Measurements from ENCODE around the gene ADK. TPM values are rescaled to one million over a fixed set of nuclear protein-coding genes. Genes with fewer than 3 reads are reported as not detected.
"Not testable (repeated sequence)": the region's sequence is repeated elsewhere in the genome, so short reads cannot be mapped to it uniquely, and the experiment has no call there.

Gene ADK
- total RNA-seq, 1 donor from 2014 or later, result 13.1 TPM

GRCh38 chr10:74557098-74557497 lies 406.1 kb downstream of the ADK start:
- Mint-ChIP-seq H3K27me3 (ENCODE audit: unreplicated experiment) (no peaks in the 10 kb centered on the region), H3K9me3 (ENCODE audit: unreplicated experiment) (no peaks in the 10 kb centered on the region), H3K27ac (ENCODE audit: unreplicated experiment) (no peak overlapping the region), H3K36me3 (ENCODE audit: low read depth, unreplicated experiment) (no peaks in the 10 kb centered on the region), H3K4me3 (ENCODE audit: unreplicated experiment) (no peak overlapping the region), H3K4me1 (ENCODE audit: unreplicated experiment) (no peaks in the 10 kb centered on the region)
- TF ChIP-seq CTCF (IDR thresholded peaks at IDR 0.05; ENCODE audit: unreplicated experiment), result no peak
- DNase-seq (ENCODE audit: low spot score), result no peak

DNA sequence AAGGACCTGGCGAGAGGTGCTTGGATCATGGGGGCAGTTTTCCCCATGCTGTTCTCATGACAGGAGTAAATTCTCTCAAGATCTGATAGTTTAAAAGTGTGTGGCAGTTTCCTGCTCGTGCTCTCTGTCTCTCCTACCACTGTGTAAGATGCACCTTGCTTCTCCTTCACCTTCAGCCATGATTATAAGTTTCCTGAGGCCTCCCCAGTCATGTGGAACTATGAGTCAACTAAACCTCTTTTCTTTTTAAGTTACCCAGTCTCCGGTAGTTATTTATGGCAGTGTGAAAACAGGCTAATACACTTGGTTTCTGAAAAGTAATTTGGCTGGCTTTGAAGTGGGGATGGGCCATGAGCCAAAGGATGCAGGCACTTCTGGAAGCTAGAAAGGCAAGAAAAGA lies 407.4 kb downstream of the ADK start:
- no peak for TF ChIP-seq CTCF (IDR thresholded peaks at IDR 0.05; ENCODE audit: unreplicated experiment)
- DNase-seq (ENCODE audit: low spot score), result no peak
- Mint-ChIP-seq H3K4me3 (ENCODE audit: unreplicated experiment) (no peak overlapping the region), H3K27me3 (ENCODE audit: unreplicated experiment) (no peaks in the 10 kb centered on the region), H3K36me3 (ENCODE audit: low read depth, unreplicated experiment) (no peaks in the 10 kb centered on the region), H3K4me1 (ENCODE audit: unreplicated experiment) (no peaks in the 10 kb centered on the region), H3K9me3 (ENCODE audit: unreplicated experiment) (no peaks in the 10 kb centered on the region), H3K27ac (ENCODE audit: unreplicated experiment) (no peak overlapping the region)

GRCh38 chr10:74558897-74559296 lies 407.9 kb downstream of the ADK start:
- Mint-ChIP-seq H3K9me3 (ENCODE audit: unreplicated experiment) (no peaks in the 10 kb centered on the region), H3K4me1 (ENCODE audit: unreplicated experiment) (no peaks in the 10 kb centered on the region), H3K27me3 (ENCODE audit: unreplicated experiment) (no peaks in the 10 kb centered on the region), H3K27ac (ENCODE audit: unreplicated experiment) (no peak overlapping the region), H3K36me3 (ENCODE audit: low read depth, unreplicated experiment) (no peaks in the 10 kb centered on the region), H3K4me3 (ENCODE audit: unreplicated experiment) (no peak overlapping the region)
- TF ChIP-seq CTCF (IDR thresholded peaks at IDR 0.05; ENCODE audit: unreplicated experiment), result no peak
- no peak for DNase-seq (ENCODE audit: low spot score)

DNA sequence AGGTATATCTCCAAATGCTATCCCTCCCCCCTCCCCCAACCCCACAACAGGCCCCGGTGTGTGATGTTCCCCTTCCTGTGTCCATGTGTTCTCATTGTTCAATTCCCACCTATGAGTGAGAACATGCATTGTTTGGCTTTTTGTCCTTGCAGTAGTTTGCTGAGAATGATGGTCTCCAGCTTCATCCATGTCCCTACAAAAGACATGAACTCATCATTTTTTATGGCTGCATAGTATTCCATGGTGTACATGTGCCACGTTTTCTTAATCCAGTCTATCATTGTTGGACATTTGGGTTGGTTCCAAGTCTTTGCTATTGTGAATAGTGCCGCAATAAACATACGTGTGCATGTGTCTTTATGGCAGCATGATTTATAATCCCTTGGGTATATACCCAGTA lies 417.9 kb downstream of the ADK start:
- DNase-seq (ENCODE audit: low spot score); H3K27ac Mint-ChIP-seq (ENCODE audit: unreplicated experiment); H3K27me3 Mint-ChIP-seq (ENCODE audit: unreplicated experiment); H3K9me3 Mint-ChIP-seq (ENCODE audit: unreplicated experiment); H3K4me3 Mint-ChIP-seq (ENCODE audit: unreplicated experiment); H3K36me3 Mint-ChIP-seq (ENCODE audit: low read depth, unreplicated experiment); H3K4me1 Mint-ChIP-seq (ENCODE audit: unreplicated experiment): not testable (repeated sequence)

GRCh38 chr10:74573497-74573896 lies 422.5 kb downstream of the ADK start:
- H3K36me3 Mint-ChIP-seq (ENCODE audit: low read depth, unreplicated experiment); H3K9me3 Mint-ChIP-seq (ENCODE audit: unreplicated experiment); H3K27ac Mint-ChIP-seq (ENCODE audit: unreplicated experiment): not testable (repeated sequence)

DNA sequence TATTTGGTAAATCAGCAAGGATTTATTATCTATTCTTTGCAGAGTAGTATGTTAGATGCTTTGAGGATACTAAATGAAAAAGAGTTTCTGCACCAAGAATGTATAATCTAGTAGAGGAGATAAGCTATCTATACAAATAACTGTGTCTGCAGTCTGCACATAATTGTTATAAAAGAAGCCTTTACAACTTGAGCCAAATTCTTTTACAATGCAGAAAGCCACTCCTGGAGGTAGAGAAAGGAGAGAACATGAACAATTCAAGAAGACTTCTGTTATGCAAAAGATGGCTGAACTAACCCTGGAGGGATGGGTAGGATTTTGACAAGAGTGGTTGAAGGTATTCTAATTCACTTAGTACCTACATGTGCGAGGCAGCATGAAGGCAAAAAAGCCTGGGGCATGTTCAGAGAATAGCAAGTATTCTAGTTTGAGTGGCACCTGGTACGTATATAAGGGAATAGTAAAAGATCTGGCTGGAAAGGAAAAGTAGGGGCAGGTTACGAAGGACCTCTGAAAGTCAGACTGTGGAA lies 424.2 kb downstream of the ADK start:
- Mint-ChIP-seq H3K36me3 (ENCODE audit: low read depth, unreplicated experiment) (peaks cover 3% of the 10 kb centered on the region), H3K27me3 (ENCODE audit: unreplicated experiment) (no peaks in the 10 kb centered on the region), H3K4me1 (ENCODE audit: unreplicated experiment) (no peaks in the 10 kb centered on the region), H3K27ac (ENCODE audit: unreplicated experiment) (no peak overlapping the region), H3K4me3 (ENCODE audit: unreplicated experiment) (no peak overlapping the region), H3K9me3 (ENCODE audit: unreplicated experiment) (no peaks in the 10 kb centered on the region)
- DNase-seq (ENCODE audit: low spot score), result no peak
- TF ChIP-seq CTCF (IDR thresholded peaks at IDR 0.05; ENCODE audit: unreplicated experiment), result no peak

More at GRCh38 chr10:74573497-74573896, 422.5 kb downstream of the ADK start:
- H3K4me3 Mint-ChIP-seq (ENCODE audit: unreplicated experiment), result peak overlapping the region; percentile 51
- DNase-seq (ENCODE audit: low spot score); H3K27me3 Mint-ChIP-seq (ENCODE audit: unreplicated experiment); H3K4me1 Mint-ChIP-seq (ENCODE audit: unreplicated experiment): not testable (repeated sequence)

Data from endothelial cell (in vitro differentiated cells).